GM12864 (cell line): ENCODE data around the gene FAM111A.

Source experiments
- DNase-seq: peaks from one replicate; pipeline ENCODE4 v3.0.0-alpha.2; 2011; ENCODE audit warnings: low read depth
- H3K4me3 ChIP-seq: 2 replicates; pipeline ENCODE4 v1.5.1; 2011; ENCODE audit warnings: mild to moderate bottlenecking, low read depth, low read length, control low read depth
- CTCF ChIP-seq: IDR thresholded peaks from 2 replicates; pipeline ENCODE4 v1.5.1; 2011; ENCODE audit warnings: low read depth, mild to moderate bottlenecking, moderate library complexity, low read length, control low read depth, inconsistent platforms; ENCODE audit errors: missing control alignments

Gene FAM111A

DNA sequence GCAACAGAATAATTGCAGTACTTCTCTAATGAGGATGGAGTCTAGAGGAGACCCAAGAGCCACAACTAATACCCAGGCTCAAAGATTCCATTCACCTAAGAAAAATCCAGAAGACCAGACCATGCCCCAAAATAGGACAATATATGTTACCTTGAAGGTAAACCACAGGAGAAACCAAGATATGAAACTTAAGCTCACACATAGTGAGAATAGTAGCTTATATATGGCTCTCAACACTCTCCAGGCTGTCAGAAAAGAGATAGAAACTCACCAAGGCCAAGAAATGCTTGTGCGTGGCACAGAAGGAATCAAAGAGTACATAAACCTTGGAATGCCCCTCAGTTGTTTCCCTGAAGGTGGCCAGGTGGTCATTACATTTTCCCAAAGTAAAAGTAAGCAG, 9.1 kb downstream of the FAM111A start:
- TF ChIP-seq CTCF, result no peak
- DNase-seq, result no peak
- H3K4me3 ChIP-seq, result peak overlapping the region; percentile 33; the same call in 1 of the 2 replicates

DNA sequence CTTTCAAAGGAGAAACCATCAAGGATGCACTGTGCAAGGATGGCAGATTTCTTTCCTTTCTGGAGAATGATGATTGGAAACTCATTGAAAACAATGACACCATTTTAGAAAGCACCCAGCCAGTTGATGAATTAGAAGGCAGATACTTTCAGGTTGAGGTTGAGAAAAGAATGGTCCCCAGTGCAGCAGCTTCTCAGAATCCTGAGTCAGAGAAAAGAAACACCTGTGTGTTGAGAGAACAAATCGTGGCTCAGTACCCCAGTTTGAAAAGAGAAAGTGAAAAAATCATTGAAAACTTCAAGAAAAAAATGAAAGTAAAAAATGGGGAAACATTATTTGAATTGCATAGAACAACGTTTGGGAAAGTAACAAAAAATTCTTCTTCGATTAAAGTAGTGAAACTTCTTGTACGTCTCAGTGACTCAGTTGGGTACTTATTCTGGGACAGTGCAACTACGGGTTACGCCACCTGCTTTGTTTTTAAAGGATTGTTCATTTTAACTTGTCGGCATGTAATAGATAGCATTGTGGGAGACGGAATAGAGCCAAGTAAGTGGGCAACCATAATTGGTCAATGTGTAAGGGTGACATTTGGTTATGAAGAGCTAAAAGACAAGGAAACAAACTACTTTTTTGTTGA, 9.8 kb downstream of the FAM111A start:
- TF ChIP-seq CTCF, result no peak
- H3K4me3 ChIP-seq, result peak overlapping the region; percentile 33
- DNase-seq, result peak; percentile 57

GRCh38 chr11:59154610-59155009, 12.0 kb downstream of the FAM111A start:
- no peak for TF ChIP-seq CTCF
- H3K4me3 ChIP-seq, result no peak overlapping the region
- DNase-seq, result no peak

- no peak for DNase-seq
- no peak for TF ChIP-seq CTCF
- no peak overlapping the region for H3K4me3 ChIP-seq
Observed at GRCh38 chr11:59157433-59157832, 14.8 kb downstream of the FAM111A start.

- DNase-seq, result peak; percentile 56
- TF ChIP-seq CTCF, result peak; percentile 84
- no peak overlapping the region for H3K4me3 ChIP-seq
Observed at GRCh38 chr11:59158206-59159068, 15.8 kb downstream of the FAM111A start.

DNA sequence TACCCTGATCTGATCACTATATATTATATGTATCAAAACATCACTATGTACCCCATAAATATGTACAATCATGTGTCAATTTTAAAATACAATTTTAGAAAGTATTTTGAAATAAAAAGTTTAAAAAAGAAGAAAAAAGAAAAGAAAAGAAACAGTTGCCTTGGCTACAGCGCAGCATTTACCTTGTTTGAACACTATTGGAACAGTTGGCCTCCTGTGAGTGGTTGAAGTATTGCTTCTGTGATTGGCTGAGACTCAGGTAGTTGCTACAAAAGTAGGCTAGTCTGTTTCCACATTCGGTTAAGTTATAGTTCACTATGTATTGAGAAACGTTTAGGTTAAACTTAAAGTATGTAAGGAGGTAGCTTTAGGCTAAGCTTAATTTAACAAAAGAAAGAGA, 21.4 kb downstream of the FAM111A start:
- TF ChIP-seq CTCF, result no peak
- DNase-seq, result no peak
- H3K4me3 ChIP-seq, result no peak overlapping the region
